Head of caudate nucleus (tissue), 42 donors: ENCODE measurements around the gene HABP2.

Experiments used
- DNase-seq, 42 donors: peaks; one replicate each; pipeline versions ENCODE4 v3.0.0 to v3.0.0-alpha.2; 2020 to 2021; ENCODE audit warnings: mixed read lengths in 7 of 42
- intact Hi-C: fragments of 100-400 bp; cut with DNase I; formaldehyde crosslinking; loops from one replicate; pipeline ENCODE4 v1.15.0; 2022

HABP2 gene

DNA sequence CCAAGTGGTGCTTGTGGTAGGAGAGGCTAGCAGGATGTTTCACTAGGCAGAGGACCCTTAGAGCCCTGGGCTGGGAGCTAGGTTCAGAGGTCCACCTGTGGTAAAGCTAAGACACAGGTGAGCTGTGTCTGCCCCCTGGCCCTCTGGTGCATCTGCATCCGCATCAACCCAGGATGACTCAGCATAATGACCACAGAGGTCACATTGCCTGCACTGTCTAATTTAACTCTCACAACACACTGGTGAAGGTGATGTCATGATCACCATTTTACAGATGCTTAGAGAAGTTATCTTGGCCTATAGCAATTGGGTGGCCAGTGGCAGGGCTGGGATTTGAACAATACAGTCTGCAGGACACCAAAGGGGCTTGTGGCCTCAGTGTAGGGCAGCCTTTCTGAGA is 33.1 kb downstream of the HABP2 start:
- DNase-seq = no peak
- intact Hi-C loops = no loop called here

DNA sequence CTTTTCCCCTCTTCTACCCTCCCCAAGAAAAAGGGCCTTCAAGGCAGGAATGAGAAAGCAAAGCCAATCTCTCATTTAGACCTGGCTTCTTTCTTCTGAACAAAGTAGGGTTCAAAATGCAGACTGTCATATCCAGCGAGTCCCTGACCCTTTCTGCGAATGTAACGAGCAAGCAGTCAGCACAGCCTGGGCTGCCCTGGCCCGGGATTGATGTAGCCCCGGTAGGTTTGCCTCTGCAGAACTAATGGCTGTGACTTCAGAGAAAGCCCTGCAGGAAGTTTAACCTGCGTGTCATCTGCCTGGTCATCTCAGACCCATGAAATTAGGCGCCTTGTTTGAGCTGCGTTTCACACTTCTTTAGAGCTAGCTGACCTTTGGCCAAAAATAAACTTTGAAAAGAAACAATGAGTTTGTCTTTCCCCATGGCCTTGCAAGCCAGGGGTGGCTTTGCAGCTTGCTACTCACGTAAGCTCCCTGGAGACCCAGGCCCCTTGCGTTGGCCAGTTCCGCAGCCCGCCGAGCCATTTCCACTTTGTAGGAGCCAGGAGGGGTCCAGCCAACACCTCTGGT is 36.4 kb downstream of the HABP2 start:
- intact Hi-C loops = no loop called here
- DNase-seq = no peak

DNA sequence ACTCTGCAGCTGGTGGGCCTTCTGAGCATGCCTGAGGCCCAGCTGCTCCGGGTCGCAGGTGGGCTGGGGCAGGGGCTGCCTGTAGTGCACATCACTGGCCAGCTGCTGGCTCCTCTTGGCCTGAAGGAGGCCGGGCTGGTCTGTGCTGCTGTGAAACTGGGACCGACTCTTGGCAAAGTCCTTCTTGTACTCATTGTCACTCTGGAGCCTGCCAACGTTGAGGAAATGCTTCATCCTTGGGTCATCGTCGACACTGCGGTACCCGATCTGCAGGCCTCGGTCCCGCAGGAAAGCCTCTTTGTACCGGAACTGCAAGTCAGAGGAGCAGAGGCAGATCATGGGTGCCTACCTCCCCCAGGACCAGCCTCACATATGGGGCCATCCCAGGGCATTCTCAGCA is 37.7 kb downstream of the HABP2 start:
- intact Hi-C loops = no loop called here

DNA sequence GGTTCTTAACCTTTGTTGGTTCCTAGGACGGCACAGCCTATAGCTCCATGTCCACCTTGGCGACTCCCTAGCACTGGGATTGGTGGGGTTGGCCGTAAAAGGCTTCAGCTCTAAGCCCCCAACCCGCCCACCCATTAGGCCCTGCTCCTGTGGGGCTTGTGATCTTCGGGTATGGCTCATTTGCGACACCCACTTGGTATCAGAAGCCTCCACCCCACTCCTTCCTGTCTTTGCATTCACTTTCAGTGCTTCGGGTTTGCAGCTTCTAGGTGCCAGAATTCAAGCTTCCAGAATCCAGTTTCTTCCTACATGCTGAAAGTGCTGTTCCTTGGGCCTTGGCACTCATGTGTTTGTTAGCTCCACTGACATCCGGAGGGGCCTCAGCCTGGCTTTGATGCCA is 39.5 kb downstream of the HABP2 start:
- intact Hi-C loops = no loop called here
- peak in 5 of 42 donors; percentile 16 to 43 (median 25) for DNase-seq

More for the DNA sequence above, 37.7 kb downstream of the HABP2 start:
- no peak for DNase-seq

DNA sequence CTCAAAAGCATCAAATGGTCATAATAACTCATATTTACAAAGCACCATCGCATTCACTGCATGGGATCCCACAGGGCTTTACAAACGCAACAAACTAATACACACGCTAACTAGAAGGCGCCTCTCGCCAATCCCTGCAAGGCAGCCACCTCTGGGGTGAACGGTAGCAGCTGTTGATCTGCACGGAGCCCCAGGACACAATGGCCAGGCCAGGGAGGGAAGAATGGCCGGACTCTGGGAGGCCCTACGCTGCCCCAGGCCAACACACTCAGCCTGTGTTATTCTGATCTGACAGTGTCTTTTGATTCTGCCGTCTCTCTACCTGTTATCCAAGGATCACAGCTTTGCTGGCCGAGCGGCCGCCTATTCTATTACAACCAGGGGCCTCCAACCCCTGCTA is 41.8 kb downstream of the HABP2 start:
- DNase-seq = no peak
- intact Hi-C loops = no loop called here

DNA sequence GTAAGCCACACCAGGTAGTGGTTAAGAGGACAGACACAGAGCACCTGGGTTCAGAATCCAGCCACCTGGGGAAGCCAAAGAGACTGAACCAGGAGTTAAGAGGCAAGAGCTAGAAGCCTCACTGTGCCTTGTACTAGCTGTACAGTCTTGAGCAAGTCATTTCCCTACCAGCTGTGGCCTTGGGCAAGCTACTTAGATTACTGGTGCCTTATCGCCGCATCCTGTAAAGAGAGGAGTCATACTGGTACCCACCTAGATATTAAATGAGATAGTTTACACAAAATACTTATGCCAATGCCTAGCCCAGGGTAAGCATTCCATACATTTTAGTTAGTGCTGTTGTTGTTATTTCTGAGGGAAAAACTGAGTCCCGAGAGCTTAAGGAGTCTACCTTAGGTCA is 47.7 kb downstream of the HABP2 start:
- intact Hi-C loops = no loop called here

DNA sequence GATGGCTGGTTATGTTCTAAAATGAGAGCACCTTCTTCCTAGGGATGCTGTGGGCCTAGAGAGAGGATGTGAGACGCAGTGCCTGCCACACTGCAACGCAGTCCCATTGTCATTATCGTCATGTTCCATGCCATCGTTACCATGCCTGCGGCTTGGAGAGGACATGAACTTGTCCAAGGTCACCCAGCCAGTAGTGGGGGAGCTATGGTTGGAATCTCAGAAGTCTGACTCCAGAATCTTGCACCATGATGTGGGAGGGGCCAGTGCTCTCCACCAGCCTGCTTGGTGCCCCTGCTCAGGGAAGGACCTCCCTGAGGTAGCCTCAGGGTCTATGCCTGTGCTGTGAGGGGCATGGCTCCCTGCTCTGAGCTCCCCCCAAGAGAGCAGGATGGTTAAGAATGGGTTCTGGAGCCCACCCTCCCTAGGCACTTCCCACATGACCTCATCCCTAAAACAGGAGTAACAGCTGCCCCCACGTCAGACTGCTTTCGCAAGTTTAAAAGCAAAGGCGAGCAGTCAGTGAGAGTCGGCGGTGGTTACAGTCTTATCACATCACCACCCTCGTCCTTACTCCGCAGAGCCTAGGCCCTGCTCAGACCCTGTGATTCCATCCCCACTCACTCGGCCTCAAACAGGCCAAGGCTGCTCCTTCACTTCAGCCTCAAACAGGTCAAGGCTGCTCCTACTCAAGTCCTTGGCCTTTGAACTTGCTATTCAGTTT is 50.4 kb downstream of the HABP2 start:
- intact Hi-C loops = no loop called here
- DNase-seq = no peak

More for the DNA sequence above, 47.7 kb downstream of the HABP2 start:
- DNase-seq = no peak

DNA sequence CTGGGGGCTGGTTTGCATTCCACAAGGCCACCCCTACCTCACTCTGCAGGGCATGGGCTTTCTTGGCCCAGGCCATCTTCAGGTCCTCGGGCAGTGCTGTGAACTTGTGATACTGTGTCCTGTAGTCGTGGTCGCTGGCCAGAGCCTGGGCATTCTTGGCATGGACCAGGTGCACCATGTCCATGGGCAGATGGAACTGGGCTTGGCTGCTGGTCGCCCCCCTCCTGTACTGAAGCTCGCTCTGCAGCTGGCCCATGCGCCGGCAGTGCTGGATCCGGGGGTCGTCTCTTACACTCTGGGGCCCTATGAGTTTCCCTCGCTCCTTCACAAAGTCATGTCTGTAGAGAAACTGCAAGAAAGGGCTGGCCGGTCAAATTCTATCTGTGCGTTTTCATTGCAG is 51.7 kb downstream of the HABP2 start:
- intact Hi-C loops = no loop called here
- no peak for DNase-seq

DNA sequence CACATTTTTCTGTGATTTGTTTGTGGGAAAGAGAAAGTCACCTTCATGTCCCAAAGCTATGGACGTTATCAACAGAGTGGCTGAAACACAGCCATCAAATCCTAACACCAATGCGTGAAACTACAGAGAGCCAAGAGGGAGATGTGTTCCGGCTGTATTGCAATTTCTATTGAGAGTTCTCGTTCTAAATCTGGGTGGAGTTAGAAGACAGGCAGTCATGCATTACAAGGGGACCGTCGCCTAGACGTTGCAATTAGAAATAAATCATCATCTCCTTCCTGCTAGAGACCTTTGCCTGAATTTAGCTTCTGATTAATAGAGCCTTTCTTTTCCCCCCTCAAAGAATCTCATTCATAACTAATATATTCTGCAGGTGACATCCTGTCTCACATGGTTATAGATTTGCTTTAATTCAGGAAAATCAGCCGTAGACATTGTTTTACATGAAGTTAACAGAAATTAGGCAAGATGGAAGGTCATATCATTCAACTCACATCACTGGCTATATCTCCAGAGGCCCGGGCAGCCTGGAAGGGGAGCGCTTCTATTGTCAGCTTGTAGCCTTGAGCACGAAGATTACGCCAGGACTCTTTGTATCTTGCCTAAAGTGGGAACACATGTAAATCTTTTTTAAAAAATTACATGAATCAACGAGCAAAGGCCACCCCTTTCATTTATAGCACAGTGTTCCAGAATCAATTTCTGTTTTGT is 52.6 kb downstream of the HABP2 start:
- DNase-seq = no peak
- intact Hi-C loops = no loop called here

DNA sequence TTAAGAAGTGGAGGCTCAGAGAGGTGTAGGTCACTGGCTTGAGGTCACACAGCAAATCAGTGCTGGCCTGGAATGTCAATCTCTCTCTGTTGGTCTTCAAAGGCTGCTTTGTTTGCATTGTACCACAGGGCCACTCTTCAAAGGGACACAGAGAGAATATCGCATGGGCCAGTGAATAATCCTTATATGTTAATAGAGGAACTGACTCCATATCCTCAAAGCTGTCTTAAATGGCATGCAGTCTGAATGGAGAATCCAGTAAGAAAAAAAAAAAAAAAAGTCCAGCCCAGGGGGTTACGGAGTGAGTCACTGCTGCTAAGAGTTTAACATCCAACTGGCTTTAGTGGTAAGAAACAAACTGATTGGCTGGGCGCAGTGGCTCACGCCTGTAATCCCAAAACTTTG is 56.9 kb downstream of the HABP2 start:
- intact Hi-C loops = no loop called here
- DNase-seq = no peak

DNA sequence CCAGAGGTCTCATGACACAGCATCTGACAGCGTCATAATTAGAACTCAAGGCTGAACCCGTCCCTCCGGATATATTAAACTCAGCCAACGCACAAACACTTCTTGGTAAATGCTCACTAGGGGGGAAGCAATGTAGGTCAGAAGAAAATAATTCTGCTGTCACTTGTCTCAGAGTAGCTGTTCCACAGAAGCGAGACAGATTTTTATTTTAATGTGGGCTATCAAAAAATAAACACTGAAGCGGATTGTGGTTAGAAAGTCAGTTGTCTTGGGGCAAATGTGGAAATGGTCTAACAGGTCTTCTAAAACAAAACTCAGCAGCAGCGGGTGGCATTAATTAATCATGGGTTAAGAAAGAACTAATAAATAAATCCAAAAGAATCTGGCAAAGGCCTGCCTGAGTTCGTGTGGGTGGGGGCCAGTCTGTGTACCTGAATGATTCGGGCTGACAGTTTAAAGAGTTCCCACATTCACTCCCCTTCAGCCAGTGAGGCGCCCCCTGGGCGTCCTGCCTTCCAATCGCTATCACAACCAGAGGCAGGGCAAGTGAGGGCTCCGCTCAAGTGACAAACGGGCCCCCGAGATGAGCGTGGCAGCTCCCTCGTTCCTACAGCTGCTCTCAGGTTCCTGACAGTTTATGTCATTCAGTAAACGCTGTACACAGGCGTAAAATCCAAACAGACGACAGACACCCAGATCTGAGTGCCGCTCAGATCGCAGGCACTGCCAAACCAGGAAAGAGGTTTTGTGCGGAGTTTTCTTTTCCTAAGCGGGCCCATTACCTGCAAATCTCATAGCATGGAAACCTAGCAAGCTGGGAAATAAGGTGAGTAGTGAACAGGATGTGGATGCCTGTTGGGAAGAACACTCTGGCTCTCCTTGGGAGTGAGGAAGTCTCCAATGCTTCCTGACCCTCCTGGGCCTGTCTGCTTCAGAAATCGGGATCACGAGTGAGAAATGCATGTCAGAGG is 58.1 kb downstream of the HABP2 start:
- intact Hi-C loops = no loop called here
- no peak for DNase-seq

DNA sequence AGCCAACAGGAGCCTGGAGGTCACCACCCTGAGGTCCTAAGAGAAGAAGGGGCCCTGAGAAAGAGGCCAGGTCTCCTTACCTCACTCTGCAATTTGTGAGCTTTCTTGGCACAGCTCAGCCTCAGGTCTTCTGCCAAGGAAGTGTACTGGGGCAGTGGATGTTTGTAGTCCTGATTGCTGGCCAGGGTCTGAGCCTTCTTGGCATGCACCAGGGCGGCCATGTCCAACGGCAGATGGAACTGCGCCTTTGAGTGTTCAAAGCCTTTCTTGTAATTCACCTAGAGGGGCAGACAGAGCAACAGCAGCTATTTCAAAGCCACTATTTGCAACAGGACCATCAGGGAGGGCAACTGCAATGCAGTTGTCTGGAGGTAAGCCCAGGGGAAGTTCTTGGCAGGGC is 59.3 kb downstream of the HABP2 start:
- intact Hi-C loops = no loop called here
- DNase-seq = peak in 35 of 42 donors; percentile 11 to 81 (median 44)

DNA sequence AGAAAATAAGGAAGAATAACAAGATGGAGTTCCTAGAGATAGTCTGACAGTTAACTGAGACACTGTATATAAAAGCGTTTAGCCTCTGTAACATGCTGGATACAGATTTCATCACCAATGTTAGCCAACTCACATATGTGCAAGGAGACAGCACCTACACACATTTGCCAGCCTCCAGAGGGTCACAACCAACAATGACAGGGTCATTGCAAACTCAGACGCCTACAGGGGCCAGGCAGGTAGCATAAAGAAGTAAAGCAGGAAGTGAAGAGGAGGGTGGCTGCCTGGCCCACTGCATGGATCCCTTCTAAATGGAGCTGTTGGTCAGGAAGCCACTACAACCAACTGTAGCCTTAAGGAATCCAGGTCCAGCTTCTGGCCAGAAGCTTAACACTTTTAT is 60.6 kb downstream of the HABP2 start:
- no peak for DNase-seq
- intact Hi-C loops = no loop called here

DNA sequence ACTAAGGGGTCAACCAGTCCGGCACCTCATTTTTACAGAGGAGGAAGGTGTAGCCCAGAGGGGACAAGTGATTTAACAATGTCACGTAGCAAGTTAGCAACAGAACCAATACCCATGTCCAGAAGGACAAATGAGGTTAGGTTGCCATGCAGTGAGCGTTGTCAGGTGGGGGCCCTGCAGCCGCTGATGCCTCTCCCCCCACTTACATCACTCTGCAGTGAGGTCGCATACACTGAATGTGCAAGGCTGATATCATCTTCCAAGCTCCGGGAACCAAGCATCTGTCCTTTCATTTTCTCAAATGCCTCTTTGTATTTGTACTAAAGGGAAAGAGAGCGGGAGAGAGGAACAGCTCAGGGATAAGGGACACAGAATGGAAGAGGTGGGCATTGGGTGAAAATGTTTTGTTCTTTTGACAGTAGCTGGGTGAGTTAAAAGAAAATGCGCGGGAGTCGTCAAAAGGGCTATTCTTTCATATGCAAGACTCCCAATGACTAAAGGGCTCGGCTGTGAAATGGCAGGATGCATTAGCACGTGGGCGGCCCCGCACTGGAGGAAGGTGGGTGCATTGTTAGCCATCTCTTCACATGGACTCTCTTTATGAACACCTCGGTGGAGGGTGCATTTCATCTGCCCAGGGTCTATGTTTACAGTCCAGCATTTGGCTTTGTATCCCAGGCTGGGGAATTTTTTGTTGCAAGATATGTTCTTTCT is 61.3 kb downstream of the HABP2 start:
- intact Hi-C loops = no loop called here
- peak in 2 of 42 donors; percentile 8 to 21 for DNase-seq

DNA sequence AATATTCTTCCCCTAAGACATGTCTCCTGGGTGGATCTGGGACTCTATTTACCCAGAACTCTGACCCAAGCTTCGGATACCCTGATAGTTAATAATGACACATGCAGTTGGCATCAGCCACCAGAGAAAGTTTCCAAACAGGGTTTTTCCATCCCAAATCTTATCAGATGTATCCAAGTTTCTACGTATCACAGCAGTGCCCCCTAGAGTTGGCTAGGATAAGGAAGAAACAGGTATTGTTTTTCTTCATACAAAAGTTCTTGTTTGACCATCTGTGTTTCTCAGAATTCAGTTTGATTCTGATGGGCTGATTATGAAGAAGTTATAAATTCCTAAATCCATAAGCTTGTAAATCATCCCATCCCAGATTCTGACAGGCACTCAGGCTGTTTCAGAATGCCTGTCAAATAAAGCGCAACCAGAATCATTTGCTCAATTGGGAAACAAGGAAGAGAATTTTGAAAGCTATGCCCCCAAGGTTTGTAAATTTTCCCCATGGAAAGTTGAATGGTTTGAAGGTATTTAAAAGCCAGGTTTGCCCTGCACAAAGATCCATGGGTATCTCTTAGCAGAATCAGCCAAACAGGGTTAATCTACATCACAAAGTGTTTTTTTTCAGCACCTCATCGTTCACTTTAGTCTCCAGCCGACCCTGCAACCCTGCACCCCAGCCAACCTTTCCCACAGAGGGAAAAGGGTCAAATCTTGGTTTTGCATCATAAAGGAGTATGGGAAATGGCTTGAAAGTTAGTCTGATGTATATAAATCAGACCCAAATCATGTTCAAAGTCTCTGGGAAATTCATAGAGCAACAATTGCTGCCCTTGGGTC is 63.6 kb downstream of the HABP2 start:
- peak in 15 of 42 donors; percentile 14 to 73 (median 36) for DNase-seq
- intact Hi-C loops = no loop called here

DNA sequence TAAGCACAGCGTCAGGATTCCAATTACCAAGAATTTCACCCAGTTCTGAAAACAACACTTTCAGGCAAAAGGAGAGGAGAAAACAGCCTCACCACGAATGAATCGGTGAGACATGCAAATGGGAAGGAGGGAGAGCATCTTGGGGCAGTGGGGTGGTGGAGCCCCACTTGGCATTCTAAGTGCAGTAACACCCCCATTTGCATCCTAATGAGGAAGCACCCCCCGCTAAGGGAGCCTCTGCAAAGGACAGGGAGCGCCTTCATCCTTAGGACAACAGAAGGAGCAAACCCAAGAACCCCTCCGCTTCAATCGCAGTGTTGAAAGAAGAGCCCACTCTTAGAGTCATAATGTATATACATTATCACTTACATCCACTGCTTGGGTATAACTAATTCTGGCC is 64.2 kb downstream of the HABP2 start:
- DNase-seq = no peak
- intact Hi-C loops = no loop called here

DNA sequence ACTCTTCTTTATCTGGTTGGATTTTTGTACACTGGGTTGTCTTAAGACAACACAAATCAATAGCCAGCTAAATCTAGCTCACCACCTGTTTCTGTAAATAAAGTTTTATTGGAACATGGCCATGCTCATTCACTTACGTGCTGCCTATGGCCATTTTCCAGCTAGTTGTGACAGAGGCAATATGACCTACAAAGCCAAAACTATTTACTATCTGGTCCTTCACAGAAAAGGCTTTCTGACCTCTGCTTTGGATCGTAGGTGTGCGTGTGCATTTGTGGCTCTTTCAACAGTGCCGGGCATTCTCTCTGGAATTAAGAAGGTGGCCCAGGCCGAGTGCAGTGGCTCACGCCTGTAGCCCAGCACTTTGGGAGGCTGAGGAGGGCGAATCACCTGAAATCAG is 65.5 kb downstream of the HABP2 start:
- no peak for DNase-seq
- intact Hi-C loops = no loop called here

DNA sequence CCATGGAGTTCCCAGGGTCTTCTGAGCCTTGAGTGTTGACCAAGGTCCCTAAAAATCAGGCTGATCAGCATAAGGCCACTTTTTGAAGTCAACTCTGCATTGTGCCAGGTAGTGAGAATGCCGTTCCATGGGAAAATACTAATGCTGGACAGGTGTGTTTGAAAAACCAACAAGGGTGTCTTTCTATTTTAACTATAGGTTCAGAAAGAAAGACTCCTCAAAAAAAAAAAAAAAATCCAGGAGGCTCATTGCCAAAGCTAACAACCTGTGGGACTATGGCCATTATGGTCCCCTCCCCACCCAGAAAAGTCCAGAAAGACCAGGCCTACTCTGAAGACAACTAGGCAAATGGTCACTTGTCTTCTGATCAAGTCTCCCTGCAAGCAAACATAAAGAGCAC is 66.5 kb downstream of the HABP2 start:
- DNase-seq = no peak
- intact Hi-C loops = no loop called here
